ENCODE results near the gene PTP4A1. TPM values are rescaled to one million over a fixed set of nuclear protein-coding genes. Genes with fewer than 3 reads are reported as not detected.

PTP4A1 gene
- total and polyA plus RNA-seq, 2 donors from 2014 or later = 16.5 to 43.7 TPM

DNA sequence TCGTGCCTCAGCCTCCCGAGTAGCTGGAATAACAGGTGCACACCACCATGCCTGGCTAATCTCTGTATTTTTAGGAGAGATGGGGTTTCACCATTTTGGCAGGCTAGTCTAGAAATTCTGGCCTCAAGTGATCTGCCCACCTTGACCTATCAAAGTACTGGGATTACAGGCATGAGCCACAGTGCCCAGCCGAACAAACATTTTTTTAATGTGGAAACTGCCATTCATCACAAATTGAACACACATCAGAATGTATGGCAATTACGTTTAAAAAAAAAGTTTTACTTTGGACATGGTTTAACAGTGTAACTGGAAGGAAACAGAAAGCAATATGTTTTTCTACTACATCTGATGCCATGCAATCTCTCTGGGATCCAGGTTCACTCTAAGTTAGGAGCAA, 38.3 kb upstream of the PTP4A1 start:
- Histone ChIP-seq H3K36me3 (ENCODE audit: control insufficient read depth in 2 of 3, insufficient read depth in 3 of 3, low read length in 3 of 3) (no peaks in the 10 kb centered on the region), H3K9me3 (ENCODE audit: control insufficient read depth in 2 of 3, insufficient read depth in 1 of 3, low read length in 3 of 3) (no peaks in the 10 kb centered on the region), H3K4me1 (ENCODE audit: control insufficient read depth in 2 of 3, insufficient read depth in 2 of 3, low read depth in 1 of 3, low read length in 3 of 3) (peaks cover 0 to 9% (median 0%) of the 10 kb centered on the region in 3 donors), H3K27ac (ENCODE audit: low read depth in 2 of 2, low read length in 2 of 2) (no peak overlapping the region), H3K4me3 (ENCODE audit: low read length in 3 of 3) (no peak overlapping the region), H3K9ac (ENCODE audit: low read length in 3 of 3) (no peak overlapping the region), H3K27me3 (ENCODE audit: control insufficient read depth, insufficient read depth, low read length) (no peaks in the 10 kb centered on the region)
- TF ChIP-seq, protein P1, sequence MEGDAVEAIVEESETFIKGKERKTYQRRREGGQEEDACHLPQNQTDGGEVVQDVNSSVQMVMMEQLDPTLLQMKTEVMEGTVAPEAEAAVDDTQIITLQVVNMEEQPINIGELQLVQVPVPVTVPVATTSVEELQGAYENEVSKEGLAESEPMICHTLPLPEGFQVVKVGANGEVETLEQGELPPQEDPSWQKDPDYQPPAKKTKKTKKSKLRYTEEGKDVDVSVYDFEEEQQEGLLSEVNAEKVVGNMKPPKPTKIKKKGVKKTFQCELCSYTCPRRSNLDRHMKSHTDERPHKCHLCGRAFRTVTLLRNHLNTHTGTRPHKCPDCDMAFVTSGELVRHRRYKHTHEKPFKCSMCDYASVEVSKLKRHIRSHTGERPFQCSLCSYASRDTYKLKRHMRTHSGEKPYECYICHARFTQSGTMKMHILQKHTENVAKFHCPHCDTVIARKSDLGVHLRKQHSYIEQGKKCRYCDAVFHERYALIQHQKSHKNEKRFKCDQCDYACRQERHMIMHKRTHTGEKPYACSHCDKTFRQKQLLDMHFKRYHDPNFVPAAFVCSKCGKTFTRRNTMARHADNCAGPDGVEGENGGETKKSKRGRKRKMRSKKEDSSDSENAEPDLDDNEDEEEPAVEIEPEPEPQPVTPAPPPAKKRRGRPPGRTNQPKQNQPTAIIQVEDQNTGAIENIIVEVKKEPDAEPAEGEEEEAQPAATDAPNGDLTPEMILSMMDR (IDR thresholded peaks at IDR 0.05; ENCODE audit: borderline replicate concordance, extremely low read depth, insufficient read depth) = no peak
- intact Hi-C loops (cut with DNase I) = no loop called here
- no peak for DNase-seq
- FAIRE-seq = no peak

DNA sequence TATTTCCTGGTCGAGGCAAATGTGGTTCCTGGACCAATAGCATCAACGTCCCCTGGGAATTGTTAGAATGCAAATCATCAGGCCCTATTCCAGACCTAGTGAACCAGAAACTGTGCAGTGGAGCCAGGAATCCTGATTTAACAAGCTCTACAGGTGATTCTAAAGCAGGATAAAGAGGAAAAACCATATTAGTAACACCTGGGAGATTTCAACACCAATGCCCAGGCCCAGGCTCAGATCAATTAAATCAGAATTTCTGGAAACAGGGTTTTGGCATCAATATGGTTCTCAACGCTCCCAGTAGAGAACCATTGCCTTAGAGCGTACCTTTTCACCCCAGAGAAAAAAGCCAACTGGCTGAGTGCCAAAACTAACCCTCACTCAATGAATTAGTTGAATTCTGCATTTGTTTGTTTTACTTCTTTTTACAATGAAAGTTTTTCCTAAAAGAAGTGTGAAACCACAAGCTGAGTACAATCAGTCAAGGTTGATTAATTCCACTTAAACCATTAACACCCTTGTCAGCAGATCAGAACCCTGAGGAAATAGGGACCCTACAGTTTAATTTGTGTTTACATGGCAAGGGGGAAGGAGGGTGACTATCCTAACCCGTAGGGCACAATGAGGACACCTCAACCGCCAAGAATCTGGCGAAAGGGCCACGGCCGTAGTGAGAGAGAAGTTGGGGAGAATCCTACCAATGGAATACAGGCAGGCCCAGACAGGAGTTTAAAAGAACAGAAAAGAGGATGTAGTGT, 34.9 kb upstream of the PTP4A1 start:
- Histone ChIP-seq H3K36me3 (ENCODE audit: control insufficient read depth in 2 of 3, insufficient read depth in 3 of 3, low read length in 3 of 3) (no peaks in the 10 kb centered on the region), H3K4me1 (ENCODE audit: control insufficient read depth in 2 of 3, insufficient read depth in 2 of 3, low read depth in 1 of 3, low read length in 3 of 3) (peaks cover 0 to 9% (median 0%) of the 10 kb centered on the region in 3 donors), H3K9ac (ENCODE audit: low read length in 3 of 3) (no peak overlapping the region), H3K4me3 (ENCODE audit: low read length in 3 of 3) (no peak overlapping the region), H3K27ac (ENCODE audit: low read depth in 2 of 2, low read length in 2 of 2) (no peak overlapping the region), H3K27me3 (ENCODE audit: control insufficient read depth, insufficient read depth, low read length) (no peaks in the 10 kb centered on the region), H3K9me3 (ENCODE audit: control insufficient read depth in 2 of 3, insufficient read depth in 1 of 3, low read length in 3 of 3) (no peaks in the 10 kb centered on the region)
- peak in 2 of 5 donors; percentile 24 to 30 for DNase-seq
- intact Hi-C loops (cut with DNase I) = no loop called here
- no peak for FAIRE-seq
- TF ChIP-seq, protein P1 (IDR thresholded peaks at IDR 0.05; ENCODE audit: borderline replicate concordance, extremely low read depth, insufficient read depth) = no peak

DNA sequence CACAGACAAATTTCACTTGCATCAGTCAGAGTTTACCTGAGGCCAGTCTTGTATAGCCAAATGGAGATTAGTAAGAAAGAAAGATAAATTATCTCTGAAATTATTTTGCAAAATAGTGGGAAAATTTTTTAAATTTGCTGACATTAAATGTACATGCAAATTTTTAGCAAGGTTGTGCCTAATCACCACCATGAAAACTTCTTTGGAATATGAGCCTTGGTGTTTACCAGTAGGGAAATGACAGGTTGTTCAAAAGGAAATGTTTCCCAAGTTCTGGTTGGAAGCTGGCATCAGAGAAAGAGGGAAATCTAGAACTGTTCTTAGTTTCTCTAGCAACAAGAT, 34.4 kb upstream of the PTP4A1 start:
- no peaks in the 10 kb centered on the region for H3K27me3 ChIP-seq (ENCODE audit: control insufficient read depth, insufficient read depth, low read length)
- H3K36me3 ChIP-seq (ENCODE audit: control insufficient read depth in 2 of 3, insufficient read depth in 3 of 3, low read length in 3 of 3) = no peaks in the 10 kb centered on the region
- no peak overlapping the region for H3K27ac ChIP-seq (ENCODE audit: low read depth in 2 of 2, low read length in 2 of 2)
- intact Hi-C loops (cut with DNase I) = no loop called here
- no peak overlapping the region for H3K9ac ChIP-seq (ENCODE audit: low read length in 3 of 3)
- FAIRE-seq = no peak
- H3K4me1 ChIP-seq (ENCODE audit: control insufficient read depth in 2 of 3, insufficient read depth in 2 of 3, low read depth in 1 of 3, low read length in 3 of 3) = peaks cover 0 to 9% (median 0%) of the 10 kb centered on the region in 3 donors
- no peak for DNase-seq
- no peak overlapping the region for H3K4me3 ChIP-seq (ENCODE audit: low read length in 3 of 3)
- no peaks in the 10 kb centered on the region for H3K9me3 ChIP-seq (ENCODE audit: control insufficient read depth in 2 of 3, insufficient read depth in 1 of 3, low read length in 3 of 3)
- TF ChIP-seq, protein P1 (IDR thresholded peaks at IDR 0.05; ENCODE audit: borderline replicate concordance, extremely low read depth, insufficient read depth) = no peak
